Activated CD8-positive, alpha-beta T cell treated with anti-CD3 and anti-CD28 coated beads, Interleukin-2, amount 10 ng/mL, durations not matched to agents 7 days and 5 days (primary cell): Measurements from ENCODE around the gene DLD. TPM values are rescaled to one million over a fixed set of nuclear protein-coding genes. Genes with fewer than 3 reads are reported as not detected.
"Not testable (repeated sequence)": the region's sequence is repeated elsewhere in the genome, so short reads cannot be mapped to it uniquely, and the experiment has no call there.

Experiments
- ATAC-seq: fragments of 150-1000 bp; cut with Tn5 transposase; one replicate; pipeline ENCODE4 v1.10.0; 2021; ENCODE audit warnings: moderate library complexity
- CTCF ChIA-PET: fragments of 350-600 bp; sonication (Branson Sonifier 250); formaldehyde crosslinking; loops from one replicate; lab custom pipeline; 2021; ENCODE audit warnings: antibody characterized with exemption; lab: Charles Lee
- POLR2A ChIA-PET: fragments of 350-600 bp; sonication (Branson Sonifier 250); formaldehyde crosslinking; loops from one replicate; lab custom pipeline; 2021; ENCODE audit warnings: antibody characterized with exemption; lab: Charles Lee
- DNase-seq: peaks from one replicate; pipeline ENCODE4 v3.0.0-alpha.2; 2020
- H3K27ac Mint-ChIP-seq: one replicate; pipeline ENCODE4 v1.8.0; 2021; ENCODE audit warnings: mild to moderate bottlenecking, mixed read lengths
- H3K27me3 Mint-ChIP-seq: one replicate; pipeline ENCODE4 v1.8.0; 2021; ENCODE audit warnings: low read depth, mixed read lengths
- H3K36me3 Mint-ChIP-seq: one replicate; pipeline ENCODE4 v1.8.0; 2021; ENCODE audit warnings: low read depth, mixed read lengths
- H3K4me1 Mint-ChIP-seq: one replicate; pipeline ENCODE4 v1.8.0; 2021; ENCODE audit warnings: low read depth, mixed read lengths
- H3K4me3 Mint-ChIP-seq: one replicate; pipeline ENCODE4 v1.8.0; 2021; ENCODE audit warnings: mild to moderate bottlenecking, mixed read lengths
- H3K9me3 Mint-ChIP-seq: one replicate; pipeline ENCODE4 v1.8.0; 2022; ENCODE audit warnings: mixed read lengths; ENCODE audit not compliant: insufficient read depth
- total RNA-seq, 2 experiments: library from RNA; stranded (reverse); gene quantifications; one replicate each; pipeline ENCODE4 v1.2.3, GENCODE V29; 2021

Gene DLD
- total RNA-seq, 2 experiments from 2014 or later: 61.2 to 65.0 TPM

DNA sequence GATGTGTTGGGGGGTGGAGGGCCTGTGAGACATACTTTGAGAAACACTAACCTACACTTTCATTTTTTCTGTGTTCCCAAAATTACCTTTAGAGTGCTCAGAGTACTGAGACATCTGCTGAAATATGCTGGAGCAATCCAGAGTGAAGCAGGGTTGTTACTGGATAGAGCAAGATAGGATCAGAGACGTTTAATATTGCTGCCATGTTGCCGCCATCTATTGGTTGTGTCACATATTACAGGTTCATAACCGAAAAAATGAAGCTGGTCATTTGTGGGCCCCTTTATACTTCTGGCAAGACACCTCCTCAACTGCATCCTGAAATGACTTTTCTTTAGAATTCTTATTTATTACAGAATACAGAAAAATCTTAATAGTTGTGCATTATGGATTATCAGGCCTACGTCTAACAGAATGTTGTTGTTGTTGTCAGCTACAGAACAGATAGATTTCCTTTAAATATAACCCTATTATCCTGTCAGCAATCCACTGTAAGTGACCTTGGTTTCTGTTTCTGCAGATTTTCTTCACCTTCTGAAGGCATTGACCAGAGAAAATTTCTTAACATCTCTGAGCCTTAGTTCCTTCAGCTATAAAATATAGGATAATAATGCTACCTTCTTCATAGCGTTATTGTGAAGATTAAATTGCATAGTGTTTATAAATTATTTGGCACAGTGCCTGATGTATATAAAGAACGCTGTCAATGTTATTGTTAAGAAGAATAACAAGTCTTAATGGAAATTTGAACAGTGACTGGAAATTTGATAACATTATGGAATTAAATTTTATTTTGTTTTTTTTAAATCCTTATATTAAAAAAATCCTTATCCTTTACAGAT lies 16.2 kb upstream of the DLD start:
- Mint-ChIP-seq H3K27me3 (no peaks in the 10 kb centered on the region), H3K4me1 (peaks cover 35% of the 10 kb centered on the region), H3K4me3 (no peak overlapping the region), H3K27ac (no peak overlapping the region), H3K36me3 (no peaks in the 10 kb centered on the region), H3K9me3 (no peaks in the 10 kb centered on the region)
- CTCF ChIA-PET: interaction anchor here (0.6 to 13.7 kb wide), 52 partner anchors 9 to 725 kb away, joined by 3 to 322 read pairs (median 4); partner anchors contain the start of genes CBLL1, DLD and HBP1
- ATAC-seq (peak; percentile 69), DNase-seq (peak; percentile 67)
- POLR2A ChIA-PET: interaction anchor here (0.6 to 2.6 kb wide), 3 partner anchors 16 to 772 kb away, joined by 3 to 30 read pairs (median 4); partner anchors contain the start of genes CBLL1 and DLD

DNA sequence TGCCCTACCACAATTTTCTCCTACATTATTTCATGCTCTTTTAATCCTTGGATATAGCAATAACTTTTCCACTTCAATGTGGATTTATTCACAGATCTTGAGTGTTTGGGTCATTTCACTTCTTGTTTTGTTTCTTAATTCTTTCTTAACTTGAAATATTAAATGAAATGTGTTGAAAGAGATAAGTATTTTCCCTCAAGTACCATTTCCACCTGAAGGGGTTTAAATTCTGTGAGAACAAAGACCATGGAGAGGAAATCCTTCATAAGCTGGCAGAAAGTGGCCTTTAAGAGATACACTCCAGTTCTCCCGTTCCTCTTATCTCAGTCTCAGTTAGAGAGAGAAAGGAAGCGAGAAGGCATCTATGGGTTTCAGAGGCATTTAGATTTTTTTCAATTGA lies 14.1 kb upstream of the DLD start:
- POLR2A ChIA-PET: interaction anchor here (1.0 to 2.6 kb wide), 3 partner anchors 14 to 133 kb away, joined by 3 to 30 read pairs (median 3); partner anchors contain the start of gene CBLL1
- ATAC-seq (no peak), DNase-seq (no peak)
- CTCF ChIA-PET: interaction anchor here (0.6 to 13.7 kb wide), 6 partner anchors 9 to 414 kb away, joined by 3 to 322 read pairs (median 11); partner anchors contain the start of genes CBLL1 and DLD
- H3K27ac Mint-ChIP-seq: no peak overlapping the region
- H3K36me3 Mint-ChIP-seq: no peaks in the 10 kb centered on the region
- peaks cover 27% of the 10 kb centered on the region for H3K4me1 Mint-ChIP-seq
- no peak overlapping the region for H3K4me3 Mint-ChIP-seq
- H3K27me3 Mint-ChIP-seq: no peaks in the 10 kb centered on the region
- no peaks in the 10 kb centered on the region for H3K9me3 Mint-ChIP-seq

DNA sequence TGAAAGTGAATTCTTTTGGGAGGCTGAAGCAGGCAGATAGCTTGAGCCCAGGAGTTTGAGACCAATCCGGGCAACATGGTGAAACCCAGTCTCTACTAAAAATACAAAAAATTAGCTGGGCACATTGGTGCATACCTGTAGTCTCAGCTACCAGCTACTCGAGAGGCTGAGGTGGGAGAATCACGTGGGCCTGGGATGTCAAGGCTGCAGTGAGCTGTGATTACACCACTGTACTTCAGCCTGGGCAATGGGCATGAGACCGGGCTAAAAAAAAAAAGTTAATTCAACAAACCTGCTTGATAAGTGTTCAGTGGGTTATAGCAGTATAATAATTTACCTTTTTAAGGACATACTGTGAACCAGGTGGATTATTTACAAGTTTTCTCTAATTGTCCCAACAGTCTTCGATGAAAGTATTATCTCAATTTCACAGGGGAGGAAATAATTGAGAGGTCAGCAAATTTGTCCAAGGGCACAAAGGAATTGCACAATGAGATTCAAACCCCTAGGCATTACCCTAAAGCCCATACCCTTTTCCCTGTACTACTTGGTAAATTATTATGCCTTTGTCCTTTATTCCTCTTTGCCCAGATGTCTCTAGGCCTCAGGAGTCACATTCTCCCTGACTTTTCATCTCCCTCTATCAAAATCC lies 13.1 kb upstream of the DLD start:
- DNase-seq (no peak), ATAC-seq (no peak)
- Mint-ChIP-seq H3K9me3 (no peaks in the 10 kb centered on the region), H3K4me3 (no peak overlapping the region), H3K36me3 (no peaks in the 10 kb centered on the region), H3K4me1 (peaks cover 27% of the 10 kb centered on the region), H3K27ac (no peak overlapping the region), H3K27me3 (no peaks in the 10 kb centered on the region)
- ChIA-PET CTCF (interaction anchor here (0.9 to 13.7 kb wide), 7 partner anchors 10 to 414 kb away, joined by 3 to 322 read pairs (median 16); partner anchors contain the start of genes CBLL1 and DLD), POLR2A (interaction anchor here (1.0 to 1.6 kb wide), 2 partner anchors 13 to 132 kb away, joined by 3 read pairs; no protein-coding TSS in a partner anchor)

DNA sequence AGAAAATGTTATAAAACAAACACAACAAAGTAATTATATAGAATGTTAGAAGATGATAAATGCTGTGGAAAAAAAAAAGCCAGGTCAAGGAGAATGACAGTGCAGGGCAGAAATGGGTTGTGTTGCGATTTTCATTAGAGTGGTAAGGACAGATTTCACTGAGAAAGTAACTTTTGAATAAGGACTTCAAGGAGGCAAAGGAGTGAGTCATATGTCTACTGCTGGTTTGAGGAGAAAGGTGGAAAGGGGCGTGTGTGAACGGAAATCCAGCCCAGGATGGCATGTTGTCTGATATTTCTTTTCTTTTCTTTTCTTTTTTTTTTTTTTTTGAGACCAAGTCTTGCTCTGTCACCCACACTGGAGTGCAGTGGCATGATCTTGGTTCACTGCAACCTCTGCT lies 12.3 kb upstream of the DLD start:
- no peak for DNase-seq
- Mint-ChIP-seq H3K4me3 (no peak overlapping the region), H3K9me3 (no peaks in the 10 kb centered on the region), H3K27me3 (no peaks in the 10 kb centered on the region), H3K4me1 (peaks cover 27% of the 10 kb centered on the region), H3K27ac (no peak overlapping the region), H3K36me3 (no peaks in the 10 kb centered on the region)
- CTCF ChIA-PET: interaction anchor here (0.7 to 13.7 kb wide), 29 partner anchors 8 to 689 kb away, joined by 3 to 322 read pairs (median 3); partner anchors contain the start of genes CBLL1, COG5, DLD and DUS4L
- POLR2A ChIA-PET: interaction anchor here (1.4 kb wide), 1 partner anchor 12 kb away, joined by 4 read pairs; the partner anchor contains the start of gene DLD
- ATAC-seq: no peak

DNA sequence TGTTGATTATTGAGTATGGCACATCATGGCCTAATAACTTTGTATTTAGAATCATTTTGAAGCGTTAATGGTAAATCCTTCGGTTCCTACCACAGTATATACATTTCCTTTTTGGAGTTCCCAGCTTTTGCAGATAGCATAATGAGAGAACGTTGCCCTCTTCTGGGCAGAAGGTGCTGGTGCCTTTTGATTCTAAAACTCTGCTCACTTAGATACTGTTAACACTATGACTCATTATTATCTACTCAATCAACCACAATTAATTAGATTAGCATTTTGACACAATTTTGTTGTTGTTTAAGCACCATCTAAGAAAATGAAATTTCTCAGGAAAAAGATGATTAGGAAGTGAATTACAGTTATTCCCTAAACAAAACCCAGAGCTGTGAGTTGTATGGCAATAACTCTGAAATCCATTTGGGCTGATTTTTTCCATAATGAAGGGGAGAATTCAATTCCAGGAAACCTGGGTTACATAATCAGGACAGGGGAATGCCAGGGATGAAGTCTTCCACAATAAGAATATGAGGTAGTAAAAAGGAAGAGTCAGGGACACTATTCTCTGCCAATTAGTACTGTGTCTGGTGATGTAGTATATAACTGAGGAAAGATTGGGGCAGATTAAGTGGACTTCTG lies 11.5 kb upstream of the DLD start:
- peaks cover 26% of the 10 kb centered on the region for H3K4me1 Mint-ChIP-seq
- H3K27me3 Mint-ChIP-seq: peaks cover 5% of the 10 kb centered on the region
- POLR2A ChIA-PET: interaction anchor here (1.4 to 2.4 kb wide), 2 partner anchors 11 to 136 kb away, joined by 4 to 17 read pairs; partner anchors contain the start of genes CBLL1 and DLD
- peak; percentile 51 for DNase-seq
- H3K9me3 Mint-ChIP-seq: no peaks in the 10 kb centered on the region
- no peak overlapping the region for H3K4me3 Mint-ChIP-seq
- ATAC-seq: peak; percentile 58
- no peaks in the 10 kb centered on the region for H3K36me3 Mint-ChIP-seq
- CTCF ChIA-PET: interaction anchor here (0.7 to 13.7 kb wide), 31 partner anchors 9 to 690 kb away, joined by 3 to 322 read pairs (median 3); partner anchors contain the start of genes CBLL1, COG5, DLD and DUS4L
- no peak overlapping the region for H3K27ac Mint-ChIP-seq

DNA sequence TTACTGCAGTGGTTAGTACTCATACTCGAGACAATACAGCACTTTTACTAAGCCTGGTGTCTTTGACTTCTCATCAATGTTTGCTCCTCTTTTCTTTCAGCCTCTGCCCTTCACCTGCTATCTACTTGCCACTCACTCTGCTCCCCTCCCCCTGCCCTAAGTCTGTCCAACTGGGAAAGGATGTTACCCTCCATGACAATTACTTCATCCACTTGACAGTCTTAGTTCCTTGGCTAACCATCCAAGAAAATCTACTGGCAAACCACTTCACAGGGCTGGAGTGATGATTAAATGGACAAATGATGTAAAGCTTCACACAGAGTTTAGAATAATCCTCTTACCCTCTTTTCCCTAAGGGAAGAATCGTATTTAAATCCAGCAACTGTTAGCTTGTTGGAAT lies 8.2 kb upstream of the DLD start:
- Mint-ChIP-seq H3K27me3 (peaks cover 11% of the 10 kb centered on the region), H3K27ac (no peak overlapping the region), H3K4me3 (no peak overlapping the region), H3K9me3 (no peaks in the 10 kb centered on the region), H3K4me1 (peaks cover 9% of the 10 kb centered on the region), H3K36me3 (no peaks in the 10 kb centered on the region)
- ChIA-PET POLR2A (no interaction called here), CTCF (interaction anchor here (1.0 to 13.7 kb wide), 2 partner anchors 139 to 263 kb away, joined by 3 to 322 read pairs; partner anchors contain the start of gene CBLL1)
- no peak for DNase-seq
- no peak for ATAC-seq

DNA sequence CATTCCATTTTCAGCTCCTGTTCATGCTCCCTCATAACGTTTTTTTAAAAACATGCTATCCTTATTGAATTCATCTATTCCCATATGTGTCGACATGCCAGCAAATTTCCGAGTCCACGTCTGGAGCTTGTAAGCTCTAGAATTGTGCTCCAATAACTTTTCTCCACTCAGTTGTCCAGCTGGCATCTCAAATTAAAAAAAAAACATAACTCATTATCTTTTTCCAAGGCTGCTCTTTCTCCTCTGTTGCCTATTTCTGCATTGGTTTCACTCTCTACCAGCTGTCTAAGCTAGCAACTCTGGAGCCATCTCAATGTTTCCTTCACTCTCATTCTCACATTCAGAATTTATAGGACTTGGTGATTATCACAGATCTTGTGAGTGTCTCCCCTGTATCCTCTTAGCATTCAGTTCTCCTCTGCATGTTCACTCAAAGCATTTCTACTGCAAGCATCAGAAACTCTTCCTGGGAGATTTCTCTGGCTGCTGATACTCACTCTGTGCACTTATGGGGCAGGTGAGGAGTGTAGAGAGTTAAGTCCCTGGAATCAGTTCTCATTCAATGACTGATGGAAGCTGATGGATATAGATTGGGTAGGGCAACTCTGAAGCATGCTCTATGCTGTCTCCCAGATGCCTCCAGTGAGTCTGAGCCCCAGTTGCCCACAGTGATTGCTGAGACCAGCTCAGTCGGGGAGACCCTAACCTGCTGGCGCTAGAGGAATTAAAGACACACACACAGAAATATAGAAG lies 6.7 kb upstream of the DLD start:
- no peak overlapping the region for H3K27ac Mint-ChIP-seq
- peaks cover 3% of the 10 kb centered on the region for H3K4me1 Mint-ChIP-seq
- CTCF ChIA-PET: interaction anchor here (1.1 to 1.6 kb wide), 2 partner anchors 9 to 141 kb away, joined by 5 to 6 read pairs; no protein-coding TSS in a partner anchor
- DNase-seq (no peak), ATAC-seq (no peak)
- H3K36me3 Mint-ChIP-seq: no peaks in the 10 kb centered on the region
- no peak overlapping the region for H3K4me3 Mint-ChIP-seq
- POLR2A ChIA-PET: interaction anchor here (0.5 kb wide), 1 partner anchor 593 kb away, joined by 3 read pairs; no protein-coding TSS in a partner anchor
- peaks cover 11% of the 10 kb centered on the region for H3K27me3 Mint-ChIP-seq
- no peaks in the 10 kb centered on the region for H3K9me3 Mint-ChIP-seq

DNA sequence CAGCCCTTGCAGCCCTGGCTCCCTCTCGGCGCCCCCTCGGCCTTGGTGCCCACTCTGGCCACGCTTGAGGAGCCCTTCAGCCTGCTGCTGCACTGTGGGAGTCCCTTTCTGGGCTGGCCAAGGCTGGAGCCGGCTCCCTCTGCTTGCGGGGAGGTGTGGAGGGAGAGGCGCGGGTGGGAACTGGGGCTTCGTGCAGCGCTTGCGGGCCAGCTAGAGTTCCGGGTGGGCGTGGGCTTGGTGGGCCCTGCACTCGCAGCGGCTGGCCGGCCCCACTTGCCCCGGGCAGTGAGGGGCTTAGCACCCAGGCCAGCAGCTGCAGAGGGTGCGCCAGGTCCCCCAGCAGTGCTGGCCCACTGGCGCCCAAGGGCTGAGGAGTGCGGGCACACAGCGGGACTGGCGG lies 3.2 kb upstream of the DLD start:
- not testable (repeated sequence) for H3K27ac Mint-ChIP-seq, H3K4me3 Mint-ChIP-seq, H3K9me3 Mint-ChIP-seq, H3K36me3 Mint-ChIP-seq, ATAC-seq, DNase-seq
- Mint-ChIP-seq H3K27me3 (peaks cover 11% of the 10 kb centered on the region), H3K4me1 (peaks cover 12% of the 10 kb centered on the region)
- POLR2A ChIA-PET: interaction anchor here (0.9 to 4.1 kb wide), 2 partner anchors 144 kb away, joined by 3 to 22 read pairs; partner anchors contain the start of gene CBLL1
- CTCF ChIA-PET: interaction anchor here (2.3 to 5.9 kb wide), 2 partner anchors 10 to 145 kb away, joined by 9 to 75 read pairs; partner anchors contain the start of gene CBLL1

DNA sequence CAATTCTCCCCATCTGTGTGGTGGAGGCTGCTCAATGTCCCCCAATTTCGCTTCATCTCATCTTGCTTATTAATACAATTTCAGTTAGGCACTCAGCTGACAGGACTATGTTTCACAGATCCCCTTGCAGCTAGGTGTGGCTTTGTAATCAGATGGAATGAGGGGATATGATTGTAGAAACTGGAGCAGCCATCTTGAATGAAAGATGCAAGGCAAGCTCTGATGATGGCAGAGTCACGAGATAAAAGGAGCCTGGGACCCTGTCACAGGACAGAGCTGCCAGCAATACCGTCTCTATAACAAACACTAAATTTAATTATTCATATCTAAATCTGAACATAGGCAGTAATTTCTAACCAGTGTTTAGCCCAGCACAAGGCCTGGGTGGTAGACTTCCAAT lies 991 bp upstream of the DLD start:
- CTCF ChIA-PET: interaction anchor here (1.0 to 5.9 kb wide), 5 partner anchors 12 to 687 kb away, joined by 3 to 75 read pairs (median 6); partner anchors contain the start of gene CBLL1
- Mint-ChIP-seq H3K4me3 (peak overlapping the region; percentile 88), H3K9me3 (no peaks in the 10 kb centered on the region), H3K27ac (peak overlapping the region; percentile 95), H3K27me3 (peaks cover 6% of the 10 kb centered on the region), H3K4me1 (peaks cover 32% of the 10 kb centered on the region), H3K36me3 (peaks cover 14% of the 10 kb centered on the region)
- DNase-seq (no peak), ATAC-seq (no peak)
- POLR2A ChIA-PET: interaction anchor here (0.6 to 4.1 kb wide), 5 partner anchors 10 to 720 kb away, joined by 3 to 22 read pairs (median 3); partner anchors contain the start of gene CBLL1

DNA sequence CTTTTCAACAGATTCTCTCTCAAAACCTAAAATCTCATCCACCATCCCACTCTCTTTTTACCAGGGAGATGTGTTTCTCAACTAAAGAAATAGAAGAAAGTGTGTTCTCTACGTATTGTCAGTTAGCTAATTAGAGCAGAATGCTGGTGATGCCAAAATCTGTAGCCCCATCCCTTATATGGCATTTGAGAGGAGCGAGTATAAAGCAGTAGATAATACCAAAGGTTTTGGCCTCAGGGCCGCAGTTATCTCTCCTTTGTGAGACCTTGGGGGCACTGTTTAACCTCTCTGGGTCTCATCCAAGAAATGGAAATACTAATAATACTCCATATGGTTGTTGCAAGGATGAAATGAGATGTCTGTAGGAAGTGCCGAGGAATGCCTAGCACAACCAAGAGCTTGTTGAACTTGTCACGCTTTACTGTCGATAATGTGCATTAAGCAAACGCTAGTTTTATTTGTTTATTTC lies 456 bp upstream of the DLD start:
- peaks cover 33% of the 10 kb centered on the region for H3K4me1 Mint-ChIP-seq
- CTCF ChIA-PET: interaction anchor here (0.8 to 5.9 kb wide), 7 partner anchors 8 to 687 kb away, joined by 3 to 75 read pairs (median 4); partner anchors contain the start of gene CBLL1
- DNase-seq (no peak), ATAC-seq (peak; percentile 8)
- POLR2A ChIA-PET: interaction anchor here (0.6 to 4.1 kb wide), 7 partner anchors 9 to 720 kb away, joined by 3 to 22 read pairs (median 3); partner anchors contain the start of gene CBLL1
- H3K4me3 Mint-ChIP-seq: peak overlapping the region; percentile 88
- peak overlapping the region; percentile 95 for H3K27ac Mint-ChIP-seq
- H3K27me3 Mint-ChIP-seq: peaks cover 4% of the 10 kb centered on the region
- H3K9me3 Mint-ChIP-seq: no peaks in the 10 kb centered on the region
- H3K36me3 Mint-ChIP-seq: peaks cover 19% of the 10 kb centered on the region
